Left cardiac atrium (tissue), 4 donors: Measurements from ENCODE around the gene CLDN4. TPM values are rescaled to one million over a fixed set of nuclear protein-coding genes. Genes with fewer than 3 reads are reported as not detected.
A peak's percentile ranks its signal among the peaks of the same experiment; 100 is the strongest.
"Not testable (repeated sequence)": the region's sequence is repeated elsewhere in the genome, so short reads cannot be mapped to it uniquely, and the experiment has no call there.

Experiments
- ATAC-seq, 2 donors: fragments of 200-7000 bp; cut with Tn5 transposase; one replicate each; pipeline ENCODE4 v1.9.1; 2020; ENCODE audit warnings: mild to moderate bottlenecking in 2 of 2, moderate library complexity in 2 of 2
- DNase-seq: peaks from one replicate; pipeline ENCODE4 v3.0.0-alpha.2; 2020
- intact Hi-C, 2 donors: fragments of 100-400 bp; cut with DNase I; formaldehyde crosslinking; loops; one replicate each; pipeline versions ENCODE4 v1.14.1 to v1.15.1; 2022 to 2023
- long read RNA-seq: library from polyadenylated mRNA; unstranded; transcript quantifications from one replicate; pipeline ENCODE4 v2.0.0, GENCODE V29; 2021
- total RNA-seq, 2 donors: library from RNA; stranded (reverse); fragmentation: NEBNext Ultra II Directional; extraction: Animal tissue kit (Norgen Biotek cat#: 25700); gene quantifications; one replicate each; pipeline ENCODE4 v1.2.1, GENCODE V29; 2021
- donor health status: DM: no; HTN: yes; CAD: no.
- donor health status: DM: no; HTN: yes; CAD: no; lungs with severe emphysema.
- donor health status: DM: yes; HTN: yes; CAD: no.
- donor health status: Dilated cardiomyopathy.

The CLDN4 gene
- under 1 TPM in 1 of 2 donors, not detected in 1; 0.71 TPM for total RNA-seq
- long read RNA-seq: 0 reads

- no peak for DNase-seq
- no peak for ATAC-seq
- intact Hi-C loops: no loop called here
Measured at GRCh38 chr7:73830681-73831583, at the start of gene CLDN4. TSS of gene CLDN4 (plus strand) at chr7:73830996. CDS start at chr7:73831202, 206 bp downstream.

GRCh38 chr7:73786588-73786987, 44.2 kb upstream of the CLDN4 start:
- no peak for ATAC-seq
- DNase-seq: no peak
- intact Hi-C loops: no loop called here

- DNase-seq, intact Hi-C loops, ATAC-seq: not testable (repeated sequence)
Measured at GRCh38 chr7:73787786-73788048, 43.1 kb upstream of the CLDN4 start.

GRCh38 chr7:73789051-73789450, 41.7 kb upstream of the CLDN4 start:
- no peak for DNase-seq
- intact Hi-C loops: no loop called here
- no peak for ATAC-seq

GRCh38 chr7:73791170-73791690, 39.6 kb upstream of the CLDN4 start:
- intact Hi-C loops, DNase-seq, ATAC-seq: not testable (repeated sequence)

- intact Hi-C loops, ATAC-seq, DNase-seq: not testable (repeated sequence)
Measured at GRCh38 chr7:73795188-73795587, 35.6 kb upstream of the CLDN4 start.

GRCh38 chr7:73796656-73797055, 34.1 kb upstream of the CLDN4 start:
- ATAC-seq, intact Hi-C loops, DNase-seq: not testable (repeated sequence)

GRCh38 chr7:73797176-73797575, 33.6 kb upstream of the CLDN4 start:
- intact Hi-C loops, ATAC-seq, DNase-seq: not testable (repeated sequence)

GRCh38 chr7:73799282-73800141, 31.3 kb upstream of the CLDN4 start:
- ATAC-seq: no peak
- DNase-seq: no peak
- intact Hi-C loops: no loop called here

GRCh38 chr7:73801577-73801976, 29.2 kb upstream of the CLDN4 start:
- intact Hi-C loops: no loop called here
- ATAC-seq: no peak
- DNase-seq: no peak

GRCh38 chr7:73802459-73802858, 28.3 kb upstream of the CLDN4 start:
- ATAC-seq: no peak
- intact Hi-C loops: no loop called here
- DNase-seq: no peak

- ATAC-seq: no peak
- no peak for DNase-seq
- intact Hi-C loops: no loop called here
Measured at GRCh38 chr7:73809467-73809951, 21.3 kb upstream of the CLDN4 start.

GRCh38 chr7:73810998-73811360, 19.8 kb upstream of the CLDN4 start:
- intact Hi-C loops: loop anchor here in 1 of 2 donors (5.0 kb wide), 1 partner anchor 46 kb away; no protein-coding TSS in a partner anchor
- DNase-seq (no peak), ATAC-seq (no peak)

- intact Hi-C loops: loop anchor here in 1 of 2 donors (5.0 kb wide), 1 partner anchor 46 kb away; no protein-coding TSS in a partner anchor
- DNase-seq: peak; percentile 50
- ATAC-seq: peak; percentile 84 to 90
Measured at GRCh38 chr7:73811760-73812168, 19.0 kb upstream of the CLDN4 start.

GRCh38 chr7:73812996-73813395, 17.8 kb upstream of the CLDN4 start:
- intact Hi-C loops: loop anchor here in 1 of 2 donors (5.0 kb wide), 1 partner anchor 44 kb away; no protein-coding TSS in a partner anchor
- no peak for ATAC-seq
- no peak for DNase-seq

GRCh38 chr7:73815436-73815835, 15.4 kb upstream of the CLDN4 start:
- DNase-seq (no peak), ATAC-seq (no peak)
- intact Hi-C loops: no loop called here

GRCh38 chr7:73817121-73817520, 13.7 kb upstream of the CLDN4 start:
- DNase-seq: no peak
- intact Hi-C loops: no loop called here
- ATAC-seq: no peak

- no peak for ATAC-seq
Measured at GRCh38 chr7:73820013-73820412, 10.8 kb upstream of the CLDN4 start.

GRCh38 chr7:73821597-73822285, 9.1 kb upstream of the CLDN4 start:
- ATAC-seq, DNase-seq, intact Hi-C loops: not testable (repeated sequence)

More at GRCh38 chr7:73820013-73820412, 10.8 kb upstream of the CLDN4 start:
- DNase-seq: no peak
- intact Hi-C loops: no loop called here
